AG04450 (cell line): ENCODE measurements around the gene DNM2. TPM values are rescaled to one million over a fixed set of nuclear protein-coding genes. Genes with fewer than 3 reads are reported as not detected.
"Not testable (repeated sequence)": the region's sequence is repeated elsewhere in the genome, so short reads cannot be mapped to it uniquely, and the experiment has no call there.

Source experiments
- CTCF ChIA-PET: fragments of 300-600, 350-600 bp; formaldehyde crosslinking; extraction: SDS; loops from one replicate; lab custom pipeline; 2022; ENCODE audit warnings: antibody characterized with exemption, inconsistent platforms; lab: Charles Lee
- POLR2A ChIA-PET: fragments of 350-600 bp; formaldehyde crosslinking; extraction: SDS; loops from one replicate; lab custom pipeline; 2021; ENCODE audit warnings: antibody characterized with exemption, inconsistent platforms; lab: Yijun Ruan, JAX
- DNase-seq: peaks from one replicate; pipeline ENCODE4 v3.0.0-alpha.2; 2011; ENCODE audit warnings: low read depth, low spot score
- H3K27ac ChIP-seq: one replicate; pipeline ENCODE4 v1.5.1; 2012; ENCODE audit warnings: low read depth, low read length, control low read depth
- H3K27me3 ChIP-seq: one replicate; pipeline ENCODE4 v1.6.0; 2012; ENCODE audit warnings: low read length; ENCODE audit not compliant: control insufficient read depth, insufficient read depth
- H3K4me3 ChIP-seq: 2 replicates; pipeline ENCODE4 v1.5.1; 2011; ENCODE audit warnings: mild to moderate bottlenecking, low read depth, low read length, control low read depth
- H3K9me3 ChIP-seq: 2 replicates; pipeline ENCODE4 v1.5.1; 2012; ENCODE audit warnings: low read length; ENCODE audit not compliant: control insufficient read depth, insufficient read depth
- CTCF ChIP-seq: IDR thresholded peaks from 2 replicates; pipeline ENCODE4 v1.5.1; 2011; ENCODE audit warnings: low read depth, low read length, control low read depth, inconsistent platforms
- polyA minus RNA-seq: library from RNA; depleted of rRNA, polyadenylated mRNA; stranded (reverse); fragments of >200 nt; gene quantifications from 2 replicates; pipeline ENCODE4 v1.2.3, GENCODE V29; 2011; rRNA and poly(A)+ RNA removed
- polyA plus RNA-seq: library from polyadenylated mRNA; depleted of rRNA; stranded (reverse); fragments of >200 nt; gene quantifications from 2 replicates; pipeline ENCODE4 v1.2.3, GENCODE V29; 2011; rRNA removed

The DNM2 gene
- polyA plus RNA-seq, result 36.9 and 49.1 TPM in 2 replicates
- 126 and 150 TPM in 2 replicates for polyA minus RNA-seq

GRCh38 chr19:10717356-10718204 is at the start of gene DNM2:
Gene DNM2, plus strand, starts transcription at chr19:10718079. Its CDS starts 164 bp downstream, at chr19:10718243.
- ChIA-PET POLR2A (interaction anchor here (0.6 to 1.7 kb wide), 7 partner anchors 16 to 353 kb away, joined by 3 to 10 read pairs (median 5); partner anchors contain the start of genes QTRT1 and TMED1), CTCF (interaction anchor here (0.5 to 7.2 kb wide), 38 partner anchors 9 to 878 kb away, joined by 3 to 114 read pairs (median 4); partner anchors contain the start of genes QTRT1 and TMED1)
- TF ChIP-seq CTCF, result peak; percentile 82
- Histone ChIP-seq H3K27ac (peak within 1 kb of the TSS; percentile 52), H3K27me3 (no peaks in the 10 kb centered on the region), H3K4me3 (peak within 1 kb of the TSS; percentile 92), H3K9me3 (no peaks in the 10 kb centered on the region)
- peak; percentile 100 for DNase-seq

GRCh38 chr19:10669246-10669645 is 48.6 kb upstream of the DNM2 start:
- Histone ChIP-seq H3K9me3 (no peaks in the 10 kb centered on the region), H3K4me3 (no peak overlapping the region), H3K27ac (no peak overlapping the region), H3K27me3 (no peaks in the 10 kb centered on the region)
- TF ChIP-seq CTCF, result no peak
- no peak for DNase-seq
- ChIA-PET POLR2A (interaction anchor here (0.6 kb wide), 1 partner anchor 184 kb away, joined by 6 read pairs; no protein-coding TSS in a partner anchor), CTCF (interaction anchor here (1.0 kb wide), 1 partner anchor 89 kb away, joined by 6 read pairs; no protein-coding TSS in a partner anchor)

DNA sequence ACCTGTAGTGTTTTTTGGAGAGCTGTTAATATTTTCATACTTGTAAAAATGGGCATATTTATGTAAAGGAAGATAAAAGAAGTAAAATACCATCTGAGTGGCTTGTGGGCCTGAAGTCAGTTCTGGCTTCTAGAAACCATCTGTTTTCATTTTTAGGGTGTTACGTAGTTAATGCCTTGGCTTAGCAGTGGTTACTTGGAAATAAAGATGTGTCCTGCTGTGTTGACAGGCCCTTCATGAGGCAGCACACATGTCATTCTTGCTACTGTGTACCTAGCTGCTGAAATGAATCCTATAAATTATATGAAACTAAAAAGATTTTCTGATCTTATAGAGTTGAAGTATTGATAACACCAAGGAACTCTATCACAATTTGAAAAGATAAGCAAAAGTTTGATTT is 47.7 kb upstream of the DNM2 start:
- ChIA-PET CTCF (interaction anchor here (1.0 to 1.3 kb wide), 3 partner anchors 30 to 90 kb away, joined by 5 to 9 read pairs (median 6); no protein-coding TSS in a partner anchor), POLR2A (no interaction called here)
- DNase-seq, result no peak
- Histone ChIP-seq H3K27ac (no peak overlapping the region), H3K27me3 (no peaks in the 10 kb centered on the region), H3K4me3 (no peak overlapping the region), H3K9me3 (no peaks in the 10 kb centered on the region)
- no peak for TF ChIP-seq CTCF

- no peak for TF ChIP-seq CTCF
- no peaks in the 10 kb centered on the region for H3K9me3 ChIP-seq
- H3K27me3 ChIP-seq, result no peaks in the 10 kb centered on the region
- no peak overlapping the region for H3K27ac ChIP-seq
- H3K4me3 ChIP-seq, result no peak overlapping the region
- ChIA-PET CTCF (interaction anchor here (0.6 to 1.9 kb wide), 6 partner anchors 27 to 192 kb away, joined by 3 to 12 read pairs (median 8); no protein-coding TSS in a partner anchor), POLR2A (interaction anchor here (0.6 kb wide), 1 partner anchor 194 kb away, joined by 3 read pairs; no protein-coding TSS in a partner anchor)
- DNase-seq, result no peak
These were observed 46.7 kb upstream of the DNM2 start for GRCh38 chr19:10670876-10671804.

DNA sequence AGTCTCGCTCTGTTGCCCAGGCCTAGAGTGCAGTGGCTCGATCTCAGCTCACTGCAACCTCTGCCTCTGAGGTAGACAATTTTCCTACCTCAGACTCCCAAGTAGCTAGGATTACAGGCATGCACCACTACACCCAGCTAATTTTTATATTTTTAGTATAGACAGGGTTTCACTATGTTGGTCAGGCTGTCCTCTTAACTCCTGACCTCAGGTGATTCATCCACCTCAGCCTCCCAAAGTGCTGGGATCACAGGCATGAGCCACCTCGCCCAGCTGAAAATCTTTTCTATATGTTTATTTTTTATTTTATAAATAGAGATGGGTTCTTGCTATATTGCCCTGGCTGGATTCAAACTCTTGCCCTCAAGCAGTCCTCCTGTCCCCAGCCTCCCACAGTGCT is 46.0 kb upstream of the DNM2 start:
- not testable (repeated sequence) for H3K9me3 ChIP-seq, DNase-seq, H3K4me3 ChIP-seq, H3K27me3 ChIP-seq
- POLR2A ChIA-PET, result interaction anchor here (0.6 kb wide), 3 partner anchors 13 to 195 kb away, joined by 3 to 6 read pairs (median 3); no protein-coding TSS in a partner anchor
- peak overlapping the region; percentile 11 for H3K27ac ChIP-seq
- CTCF ChIA-PET, result interaction anchor here (0.6 to 1.9 kb wide), 6 partner anchors 20 to 176 kb away, joined by 3 to 12 read pairs (median 5); no protein-coding TSS in a partner anchor

- CTCF ChIA-PET, result interaction anchor here (0.5 to 1.9 kb wide), 3 partner anchors 25 to 336 kb away, joined by 3 to 15 read pairs (median 8); no protein-coding TSS in a partner anchor
- H3K9me3 ChIP-seq, POLR2A ChIA-PET: not testable (repeated sequence)
These were observed 42.7 kb upstream of the DNM2 start for GRCh38 chr19:10675214-10675613.

More at GRCh38 chr19:10675214-10675613, 42.7 kb upstream of the DNM2 start:
- not testable (repeated sequence) for H3K27me3 ChIP-seq, DNase-seq, H3K27ac ChIP-seq, H3K4me3 ChIP-seq
